Stomach (tissue), 4 donors: ENCODE results near the gene CHST11.

Source experiments
- CTCF ChIP-seq, 7 experiments: fragments of 450-650 bp in 4 of 7; fragments of 200-600 bp in 3 of 7; sonication (generic) in 3 of 7; IDR thresholded peaks; one replicate each; pipeline ENCODE4 v1.5.1; 2016 to 2019; ENCODE audit warnings: antibody characterized with exemption in 7 of 7, control low read depth in 2 of 7, mild to moderate bottlenecking in 1 of 7
- POLR2A ChIP-seq, 4 donors: fragments of 450-650 bp; IDR thresholded peaks; one replicate each; pipeline ENCODE4 v1.6.1; 2016; ENCODE audit warnings: antibody characterized with exemption in 4 of 4, control low read depth in 2 of 4, mild to moderate bottlenecking in 1 of 4, moderate library complexity in 1 of 4

DNA sequence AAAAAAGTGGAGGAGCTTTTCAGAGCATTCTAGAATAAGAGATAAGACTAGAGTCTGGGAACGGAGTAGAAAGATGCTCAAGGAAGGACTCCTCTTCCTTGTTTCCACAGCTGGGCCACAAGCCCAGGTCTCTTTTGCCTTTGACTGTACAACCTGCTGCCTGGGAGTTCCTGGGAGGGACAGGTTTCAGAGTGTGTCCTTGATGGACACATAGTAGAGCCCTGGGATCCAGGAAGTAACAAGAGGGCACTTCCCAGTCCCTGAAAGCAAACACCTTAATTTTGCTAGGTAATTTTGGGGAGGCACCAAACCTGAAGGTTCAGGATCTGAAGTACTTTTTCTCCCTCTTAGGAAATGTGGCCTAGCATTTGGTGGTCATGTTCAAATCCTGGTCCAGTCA is 44.4 kb downstream of the CHST11 start:
- no peak for TF ChIP-seq CTCF (IDR thresholded peaks at IDR 0.05)
- no peak for TF ChIP-seq POLR2A (IDR thresholded peaks at IDR 0.05)
